Fibroblast of the aortic adventitia (primary cell): ENCODE results near the gene OR10V1. TPM values are rescaled to one million over a fixed set of nuclear protein-coding genes. Genes with fewer than 3 reads are reported as not detected.

Source experiments
- DNase-seq: peaks from one replicate; pipeline ENCODE4 v3.0.0-alpha.2; 2010; ENCODE audit warnings: low read depth
- H3K4me3 ChIP-seq: 2 replicates; pipeline ENCODE4 v1.5.1; 2011; ENCODE audit warnings: low read depth, mild to moderate bottlenecking, control low read depth, low read length, moderate library complexity
- total RNA-seq: library from RNA; depleted of rRNA; stranded (reverse); fragments of >200 nt; gene quantifications from 2 replicates; pipeline ENCODE4 v1.2.3, GENCODE V29; 2012; ENCODE audit warnings: low replicate concordance
- TF ChIP-seq, protein P1 (sequence below): IDR thresholded peaks from 2 replicates; pipeline ENCODE4 v1.5.1; 2011; ENCODE audit warnings: mild to moderate bottlenecking, low read length, control low read depth, inconsistent platforms; ENCODE audit not compliant: insufficient read depth

Gene OR10V1, protein sequence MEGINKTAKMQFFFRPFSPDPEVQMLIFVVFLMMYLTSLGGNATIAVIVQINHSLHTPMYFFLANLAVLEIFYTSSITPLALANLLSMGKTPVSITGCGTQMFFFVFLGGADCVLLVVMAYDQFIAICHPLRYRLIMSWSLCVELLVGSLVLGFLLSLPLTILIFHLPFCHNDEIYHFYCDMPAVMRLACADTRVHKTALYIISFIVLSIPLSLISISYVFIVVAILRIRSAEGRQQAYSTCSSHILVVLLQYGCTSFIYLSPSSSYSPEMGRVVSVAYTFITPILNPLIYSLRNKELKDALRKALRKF
- total RNA-seq: not detected in 2 replicates

- TF ChIP-seq, protein P1, sequence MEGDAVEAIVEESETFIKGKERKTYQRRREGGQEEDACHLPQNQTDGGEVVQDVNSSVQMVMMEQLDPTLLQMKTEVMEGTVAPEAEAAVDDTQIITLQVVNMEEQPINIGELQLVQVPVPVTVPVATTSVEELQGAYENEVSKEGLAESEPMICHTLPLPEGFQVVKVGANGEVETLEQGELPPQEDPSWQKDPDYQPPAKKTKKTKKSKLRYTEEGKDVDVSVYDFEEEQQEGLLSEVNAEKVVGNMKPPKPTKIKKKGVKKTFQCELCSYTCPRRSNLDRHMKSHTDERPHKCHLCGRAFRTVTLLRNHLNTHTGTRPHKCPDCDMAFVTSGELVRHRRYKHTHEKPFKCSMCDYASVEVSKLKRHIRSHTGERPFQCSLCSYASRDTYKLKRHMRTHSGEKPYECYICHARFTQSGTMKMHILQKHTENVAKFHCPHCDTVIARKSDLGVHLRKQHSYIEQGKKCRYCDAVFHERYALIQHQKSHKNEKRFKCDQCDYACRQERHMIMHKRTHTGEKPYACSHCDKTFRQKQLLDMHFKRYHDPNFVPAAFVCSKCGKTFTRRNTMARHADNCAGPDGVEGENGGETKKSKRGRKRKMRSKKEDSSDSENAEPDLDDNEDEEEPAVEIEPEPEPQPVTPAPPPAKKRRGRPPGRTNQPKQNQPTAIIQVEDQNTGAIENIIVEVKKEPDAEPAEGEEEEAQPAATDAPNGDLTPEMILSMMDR: no peak
- H3K4me3 ChIP-seq: no peak within 1 kb of the TSS
- no peak for DNase-seq
These were observed at the start of gene OR10V1 for GRCh38 chr11:59713745-59714144. Gene OR10V1, minus strand, starts transcription at chr11:59713845. Its CDS starts 0 bp downstream, at chr11:59713845.

DNA sequence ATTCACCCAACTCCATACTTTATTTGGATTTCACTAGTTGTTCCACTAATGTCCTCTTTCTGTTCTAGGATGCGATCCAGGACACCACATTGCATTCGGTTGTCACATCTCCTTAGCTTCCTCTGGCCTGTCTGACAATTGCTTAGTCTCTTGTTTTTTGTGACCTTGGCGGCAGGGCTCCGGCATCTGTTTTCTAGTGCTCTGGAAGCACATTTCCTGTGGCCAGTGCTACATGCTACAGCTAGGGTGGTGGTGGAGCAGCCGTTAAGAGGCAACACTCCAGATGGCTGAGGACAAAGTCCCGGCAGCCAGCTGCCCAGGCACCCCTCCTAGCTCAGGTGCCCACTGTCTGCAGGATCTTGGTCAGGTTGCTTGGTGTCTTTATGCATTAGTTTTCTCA, 48.3 kb upstream of the OR10V1 start:
- TF ChIP-seq, protein P1: no peak
- DNase-seq: no peak
- no peak overlapping the region for H3K4me3 ChIP-seq

- DNase-seq: no peak
- TF ChIP-seq, protein P1: no peak
These were observed 47.1 kb upstream of the OR10V1 start for GRCh38 chr11:59760771-59761170.

GRCh38 chr11:59759900-59760299, 46.3 kb upstream of the OR10V1 start:
- TF ChIP-seq, protein P1: no peak
- H3K4me3 ChIP-seq: no peak overlapping the region
- no peak for DNase-seq

More at GRCh38 chr11:59760771-59761170, 47.1 kb upstream of the OR10V1 start:
- no peak overlapping the region for H3K4me3 ChIP-seq

GRCh38 chr11:59758401-59759037, 44.9 kb upstream of the OR10V1 start:
- no peak for DNase-seq
- TF ChIP-seq, protein P1: no peak
- no peak overlapping the region for H3K4me3 ChIP-seq

DNA sequence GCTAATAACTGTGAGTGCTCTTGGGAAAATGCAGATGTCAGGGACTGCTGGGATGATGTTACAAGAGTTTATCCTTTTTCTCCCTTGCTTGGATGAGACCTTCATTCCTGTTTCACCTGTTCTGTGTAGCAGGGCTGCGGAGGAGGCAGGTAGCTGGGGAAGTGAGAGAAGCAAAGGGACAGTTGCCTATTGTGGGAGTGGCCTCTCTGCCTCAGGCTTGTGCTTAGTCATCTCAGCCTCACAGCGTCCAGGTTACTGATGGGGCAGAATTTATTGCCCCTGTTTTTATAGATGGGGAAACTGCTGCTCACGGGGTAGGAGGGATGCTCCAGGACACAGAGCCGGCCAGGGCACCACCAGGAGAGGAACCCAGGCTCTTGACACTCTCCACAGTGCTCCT, 43.2 kb upstream of the OR10V1 start:
- peak overlapping the region; percentile 92 for H3K4me3 ChIP-seq
- DNase-seq: peak; percentile 12

More for the DNA sequence above, 43.2 kb upstream of the OR10V1 start:
- TF ChIP-seq, protein P1: no peak
